Ovary (tissue), 3 donors: ENCODE results near the gene STK17B.

Experiments used
- CTCF ChIP-seq, 3 donors: fragments of 450-650 bp in 2 of 3; fragments of 200-600 bp in 1 of 3; IDR thresholded peaks; one replicate each; pipeline versions ENCODE4 v1.5.1 to v1.8.0; 2016 to 2022; ENCODE audit warnings: antibody characterized with exemption in 3 of 3, mild to moderate bottlenecking in 1 of 3
- EP300 ChIP-seq: sonication (generic); formaldehyde crosslinking; IDR thresholded peaks from one replicate; pipeline ENCODE4 v1.6.1; 2017; ENCODE audit warnings: antibody characterized with exemption
- POLR2A ChIP-seq: fragments of 450-650 bp; IDR thresholded peaks from one replicate; pipeline ENCODE4 v1.6.1; 2017; ENCODE audit warnings: antibody characterized with exemption, mild to moderate bottlenecking, moderate library complexity
- donor health status: DM: no; HTN: no; CAD: no.

GRCh38 chr2:196173505-196173904 is 2.1 kb upstream of the STK17B start:
- no peak for TF ChIP-seq POLR2A
- no peak for TF ChIP-seq CTCF (IDR thresholded peaks at IDR 0.05)
- no peak for TF ChIP-seq EP300
